NOMO-1 treated with DMSO at 0.1 percent for 48 hours (cell line): Measurements from ENCODE around the gene EMC1.
"Not testable (repeated sequence)": the region's sequence is repeated elsewhere in the genome, so short reads cannot be mapped to it uniquely, and the experiment has no call there.

Experiments
- DNase-seq: peaks from one replicate; lab custom pipeline; 2025; ENCODE audit not compliant: unreplicated experiment; lab: John Stamatoyannopoulos, UW

Gene EMC1

GRCh38 chr1:19220080-19220846, 31.1 kb downstream of the EMC1 start:
- DNase-seq: no peak

- DNase-seq: no peak
Measured at GRCh38 chr1:19219451-19219850, 31.9 kb downstream of the EMC1 start.

- not testable (repeated sequence) for DNase-seq
Measured at GRCh38 chr1:19216585-19216984, 34.7 kb downstream of the EMC1 start.

- no peak for DNase-seq
Measured at GRCh38 chr1:19213580-19213979, 37.7 kb downstream of the EMC1 start.

- no peak for DNase-seq
Measured at GRCh38 chr1:19212167-19212566, 39.2 kb downstream of the EMC1 start.

- peak; percentile 46 for DNase-seq
Measured at GRCh38 chr1:19210772-19211549, 40.4 kb downstream of the EMC1 start.

GRCh38 chr1:19209990-19210771, 41.1 kb downstream of the EMC1 start, which contains the start of gene UBR4:
UBR4 (minus strand) TSS chr1:19210266; CDS start chr1:19210248, 18 bp downstream.
- peak; percentile 85 for DNase-seq

- peak; percentile 7 for DNase-seq
Measured at GRCh38 chr1:19209439-19209989, 41.8 kb downstream of the EMC1 start.

GRCh38 chr1:19208710-19209438, 42.5 kb downstream of the EMC1 start:
- DNase-seq: no peak

- no peak for DNase-seq
Measured at GRCh38 chr1:19206947-19207346, 44.4 kb downstream of the EMC1 start.

GRCh38 chr1:19205845-19206244, 45.5 kb downstream of the EMC1 start:
- DNase-seq: no peak

- DNase-seq: no peak
Measured at GRCh38 chr1:19205403-19205802, 45.9 kb downstream of the EMC1 start.

GRCh38 chr1:19204446-19205266, 46.7 kb downstream of the EMC1 start:
- peak; percentile 7 for DNase-seq

GRCh38 chr1:19203440-19203839, 47.9 kb downstream of the EMC1 start:
- DNase-seq: no peak

- DNase-seq: no peak
Measured at GRCh38 chr1:19202396-19202795, 48.9 kb downstream of the EMC1 start.

GRCh38 chr1:19199969-19200604, 51.2 kb downstream of the EMC1 start:
- no peak for DNase-seq

GRCh38 chr1:19199329-19199968, 51.9 kb downstream of the EMC1 start:
- DNase-seq: no peak

- no peak for DNase-seq
Measured at GRCh38 chr1:19198820-19199219, 52.5 kb downstream of the EMC1 start.

GRCh38 chr1:19197845-19198244, 53.5 kb downstream of the EMC1 start:
- DNase-seq: no peak
